ENCODE data around the gene MARCHF4.

MARCHF4 gene

GRCh38 chr2:216371721-216372702, at the start of gene MARCHF4:
Gene MARCHF4 (minus strand): TSS chr2:216372483. CDS start chr2:216370260, 2,223 bp downstream.
- in situ Hi-C loops (cut with HindIII; ENCODE audit: low pct_ligation_motif_present, low pct_unique_long_range_greater_than_20kb, low sequenced_read_pairs) = no loop called here
- peak; percentile 94 for DNase-seq

GRCh38 chr2:216420367-216421101, 48.3 kb upstream of the MARCHF4 start:
- DNase-seq = no peak
- in situ Hi-C loops (cut with HindIII; ENCODE audit: low pct_ligation_motif_present, low pct_unique_long_range_greater_than_20kb, low sequenced_read_pairs) = no loop called here

- DNase-seq = no peak
- in situ Hi-C loops (cut with HindIII; ENCODE audit: low pct_ligation_motif_present, low pct_unique_long_range_greater_than_20kb, low sequenced_read_pairs) = no loop called here
Observed at GRCh38 chr2:216418981-216419380, 46.7 kb upstream of the MARCHF4 start.

GRCh38 chr2:216416571-216417307, 44.5 kb upstream of the MARCHF4 start:
- in situ Hi-C loops (cut with HindIII; ENCODE audit: low pct_ligation_motif_present, low pct_unique_long_range_greater_than_20kb, low sequenced_read_pairs) = no loop called here
- DNase-seq = no peak

- no peak for DNase-seq
- in situ Hi-C loops (cut with HindIII; ENCODE audit: low pct_ligation_motif_present, low pct_unique_long_range_greater_than_20kb, low sequenced_read_pairs) = no loop called here
Observed at GRCh38 chr2:216415541-216415940, 43.3 kb upstream of the MARCHF4 start.

GRCh38 chr2:216414772-216415319, 42.6 kb upstream of the MARCHF4 start:
- in situ Hi-C loops (cut with HindIII; ENCODE audit: low pct_ligation_motif_present, low pct_unique_long_range_greater_than_20kb, low sequenced_read_pairs) = no loop called here
- no peak for DNase-seq

GRCh38 chr2:216413882-216414281, 41.6 kb upstream of the MARCHF4 start:
- in situ Hi-C loops (cut with HindIII; ENCODE audit: low pct_ligation_motif_present, low pct_unique_long_range_greater_than_20kb, low sequenced_read_pairs) = no loop called here
- no peak for DNase-seq

GRCh38 chr2:216412022-216412999, 40.0 kb upstream of the MARCHF4 start, which contains the start of gene SMARCAL1:
Gene SMARCAL1 (plus strand): TSS chr2:216412484. CDS start chr2:216414705, 2,221 bp downstream.
- in situ Hi-C loops (cut with HindIII; ENCODE audit: low pct_ligation_motif_present, low pct_unique_long_range_greater_than_20kb, low sequenced_read_pairs) = no loop called here

GRCh38 chr2:216410550-216410949, 38.3 kb upstream of the MARCHF4 start:
- in situ Hi-C loops (cut with HindIII; ENCODE audit: low pct_ligation_motif_present, low pct_unique_long_range_greater_than_20kb, low sequenced_read_pairs) = no loop called here
- no peak for DNase-seq

More at GRCh38 chr2:216412022-216412999, 40.0 kb upstream of the MARCHF4 start, which contains the start of gene SMARCAL1:
- peak; percentile 99 for DNase-seq

GRCh38 chr2:216408426-216409290, 36.4 kb upstream of the MARCHF4 start:
- DNase-seq = no peak
- in situ Hi-C loops (cut with HindIII; ENCODE audit: low pct_ligation_motif_present, low pct_unique_long_range_greater_than_20kb, low sequenced_read_pairs) = no loop called here

GRCh38 chr2:216406826-216407225, 34.5 kb upstream of the MARCHF4 start:
- no peak for DNase-seq

GRCh38 chr2:216405588-216405987, 33.3 kb upstream of the MARCHF4 start:
- no peak for DNase-seq

More at GRCh38 chr2:216406826-216407225, 34.5 kb upstream of the MARCHF4 start:
- in situ Hi-C loops (cut with HindIII; ENCODE audit: low pct_ligation_motif_present, low pct_unique_long_range_greater_than_20kb, low sequenced_read_pairs) = no loop called here

GRCh38 chr2:216404010-216404618, 31.8 kb upstream of the MARCHF4 start:
- DNase-seq = peak; percentile 53
- in situ Hi-C loops (cut with HindIII; ENCODE audit: low pct_ligation_motif_present, low pct_unique_long_range_greater_than_20kb, low sequenced_read_pairs) = no loop called here

More at GRCh38 chr2:216405588-216405987, 33.3 kb upstream of the MARCHF4 start:
- in situ Hi-C loops (cut with HindIII; ENCODE audit: low pct_ligation_motif_present, low pct_unique_long_range_greater_than_20kb, low sequenced_read_pairs) = no loop called here

GRCh38 chr2:216402751-216403150, 30.5 kb upstream of the MARCHF4 start:
- no peak for DNase-seq
- in situ Hi-C loops (cut with HindIII; ENCODE audit: low pct_ligation_motif_present, low pct_unique_long_range_greater_than_20kb, low sequenced_read_pairs) = no loop called here

GRCh38 chr2:216399621-216400020, 27.3 kb upstream of the MARCHF4 start:
- in situ Hi-C loops (cut with HindIII; ENCODE audit: low pct_ligation_motif_present, low pct_unique_long_range_greater_than_20kb, low sequenced_read_pairs) = no loop called here
- DNase-seq = no peak

- no peak for DNase-seq
- in situ Hi-C loops (cut with HindIII; ENCODE audit: low pct_ligation_motif_present, low pct_unique_long_range_greater_than_20kb, low sequenced_read_pairs) = no loop called here
Observed at GRCh38 chr2:216394881-216395280, 22.6 kb upstream of the MARCHF4 start.

Measured in ACHN (cell line).